Left ventricle myocardium superior (tissue), 1 donor: ENCODE measurements around the gene CARD10. TPM values are rescaled to one million over a fixed set of nuclear protein-coding genes. Genes with fewer than 3 reads are reported as not detected.

ENCODE experiments used
- ATAC-seq: fragments of 200-7000 bp; cut with Tn5 transposase; one replicate; pipeline ENCODE4 v1.9.1; 2020; ENCODE audit warnings: mild to moderate bottlenecking, moderate library complexity
- DNase-seq: peaks from one replicate; pipeline ENCODE4 v3.0.0-alpha.2; 2020
- intact Hi-C: fragments of 100-400 bp; cut with micrococcal nuclease; formaldehyde crosslinking; loops from one replicate; pipeline ENCODE4 v1.11.0; 2022
- total RNA-seq: library from RNA; stranded (reverse); fragmentation: NEBNext Ultra II Directional; extraction: Animal tissue kit (Norgen Biotek cat#: 25700); gene quantifications from one replicate; pipeline ENCODE4 v1.2.1, GENCODE V29; 2021
- donor health status: DM: no; HTN: yes; CAD: no; lungs with severe emphysema.

CARD10 gene
- total RNA-seq, 1 donor from 2014 or later, result 10.0 TPM

DNA sequence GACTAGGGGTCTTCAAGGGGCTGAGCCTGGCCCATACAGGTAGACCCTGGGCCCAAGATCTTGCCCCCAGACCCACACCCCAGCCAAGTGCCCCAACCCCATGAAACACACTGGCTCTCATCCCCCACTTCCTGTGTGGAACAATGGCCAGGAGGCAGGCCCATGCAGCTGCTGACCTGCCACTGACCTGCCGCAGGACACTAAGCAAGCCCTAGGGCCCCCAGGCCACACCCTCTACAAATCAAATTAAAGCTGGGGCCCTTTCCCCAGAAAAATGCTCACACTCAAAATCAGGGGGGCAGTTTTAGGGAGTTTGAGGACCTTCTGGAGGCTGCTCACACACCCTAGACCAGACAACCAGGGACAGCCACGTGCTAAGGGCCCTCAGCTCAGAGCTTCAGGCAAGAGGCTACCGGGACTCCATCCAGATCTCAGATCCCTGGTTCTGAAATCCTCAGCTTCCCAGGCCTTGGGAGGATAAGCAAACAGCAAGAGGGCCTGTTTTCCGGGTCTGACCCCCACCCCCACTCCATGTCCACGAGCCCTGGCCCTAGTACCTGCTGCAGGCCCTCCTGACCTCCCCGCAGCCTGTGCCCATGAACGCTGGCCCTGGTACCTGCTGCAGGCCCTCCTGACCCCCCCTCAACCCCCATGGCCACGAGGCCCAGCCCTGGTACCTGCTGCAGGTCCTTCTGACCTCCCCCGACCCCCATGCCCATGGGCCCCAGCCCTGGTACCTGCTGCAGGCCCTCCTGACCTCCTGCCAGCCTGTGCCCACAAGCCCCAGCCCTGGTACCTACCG, 10.0 kb downstream of the CARD10 start:
- intact Hi-C loops, result no loop called here
- peak; percentile 7 for DNase-seq

GRCh38 chr22:37508431-37508992, 10.7 kb downstream of the CARD10 start:
- ATAC-seq, result peak; percentile 52
- peak; percentile 64 for DNase-seq
- intact Hi-C loops, result no loop called here

More for the DNA sequence above, 10.0 kb downstream of the CARD10 start:
- ATAC-seq, result peak; percentile 49

- intact Hi-C loops, result no loop called here
- ATAC-seq (no peak), DNase-seq (no peak)
These were observed 11.5 kb downstream of the CARD10 start for GRCh38 chr22:37507731-37508130.

DNA sequence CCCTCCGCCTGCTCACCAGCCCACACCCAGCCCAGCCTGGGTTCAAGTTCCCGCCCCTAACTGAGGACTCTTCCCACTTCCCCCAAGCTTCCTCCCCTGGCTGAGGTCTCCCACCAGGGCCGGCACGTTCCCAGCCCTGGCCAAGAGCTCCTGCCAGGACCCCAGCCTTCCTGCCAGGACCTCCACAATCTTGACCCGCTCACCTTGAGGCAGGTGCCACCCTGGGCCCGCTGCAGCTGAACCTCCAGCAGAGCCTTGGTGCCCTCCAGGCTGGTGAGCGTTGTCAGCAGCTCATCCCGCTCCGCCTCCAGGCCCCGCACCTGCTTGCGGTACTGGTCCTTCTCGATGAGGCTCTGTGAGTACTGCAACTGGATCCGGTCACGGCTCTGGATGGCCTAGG, 13.2 kb downstream of the CARD10 start:
- intact Hi-C loops, result no loop called here
- ATAC-seq (no peak), DNase-seq (no peak)

DNA sequence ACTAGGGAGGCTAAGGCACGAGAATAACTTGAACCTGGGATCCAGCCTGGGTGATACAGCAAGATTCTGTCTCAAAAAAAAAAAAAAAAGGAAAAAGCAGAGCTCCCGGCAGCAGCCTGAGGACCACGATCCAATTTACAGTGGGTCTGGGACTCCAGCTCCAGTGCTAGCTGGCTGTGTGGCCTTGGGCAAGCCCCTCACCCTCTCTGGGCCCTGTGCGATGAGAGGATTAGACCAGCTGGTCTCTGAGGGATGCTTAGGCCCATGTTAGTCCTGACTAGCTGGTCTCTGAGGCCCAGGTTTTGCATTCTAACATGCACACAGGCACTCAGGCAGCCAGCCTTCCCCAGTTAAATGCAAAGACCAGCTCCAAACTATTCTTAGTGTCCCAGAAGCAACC, 13.7 kb downstream of the CARD10 start:
- intact Hi-C loops, result no loop called here

GRCh38 chr22:37504964-37505363, 14.3 kb downstream of the CARD10 start:
- intact Hi-C loops, result no loop called here
- no peak for DNase-seq
- ATAC-seq, result no peak

More for the DNA sequence above, 13.7 kb downstream of the CARD10 start:
- DNase-seq (no peak), ATAC-seq (no peak)

DNA sequence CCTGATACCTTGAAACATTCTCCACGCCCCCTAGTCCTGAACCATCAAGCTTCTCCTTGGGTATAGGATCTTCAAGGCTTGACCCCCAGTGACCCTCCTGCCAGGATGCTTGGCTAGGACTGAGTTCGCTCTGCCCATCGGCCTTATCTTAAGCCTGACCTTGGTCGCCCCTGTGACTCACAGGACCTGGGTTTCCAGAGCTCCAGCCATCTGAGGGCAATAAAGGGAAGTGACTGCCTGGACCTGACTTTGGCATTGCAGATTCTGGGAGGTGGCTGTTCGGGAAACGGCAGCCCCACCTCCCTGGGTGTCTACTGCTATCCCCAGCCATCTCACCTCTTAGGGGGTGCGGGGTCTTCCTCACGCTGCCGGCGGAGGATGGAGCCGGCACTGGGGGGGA, 15.4 kb downstream of the CARD10 start:
- DNase-seq, result no peak
- intact Hi-C loops, result no loop called here

GRCh38 chr22:37503183-37503683, 16.0 kb downstream of the CARD10 start:
- no peak for DNase-seq
- ATAC-seq, result no peak
- intact Hi-C loops, result no loop called here

More for the DNA sequence above, 15.4 kb downstream of the CARD10 start:
- no peak for ATAC-seq

GRCh38 chr22:37502342-37503182, 16.7 kb downstream of the CARD10 start:
- intact Hi-C loops, result no loop called here
- ATAC-seq, result peak; percentile 17
- DNase-seq, result no peak

DNA sequence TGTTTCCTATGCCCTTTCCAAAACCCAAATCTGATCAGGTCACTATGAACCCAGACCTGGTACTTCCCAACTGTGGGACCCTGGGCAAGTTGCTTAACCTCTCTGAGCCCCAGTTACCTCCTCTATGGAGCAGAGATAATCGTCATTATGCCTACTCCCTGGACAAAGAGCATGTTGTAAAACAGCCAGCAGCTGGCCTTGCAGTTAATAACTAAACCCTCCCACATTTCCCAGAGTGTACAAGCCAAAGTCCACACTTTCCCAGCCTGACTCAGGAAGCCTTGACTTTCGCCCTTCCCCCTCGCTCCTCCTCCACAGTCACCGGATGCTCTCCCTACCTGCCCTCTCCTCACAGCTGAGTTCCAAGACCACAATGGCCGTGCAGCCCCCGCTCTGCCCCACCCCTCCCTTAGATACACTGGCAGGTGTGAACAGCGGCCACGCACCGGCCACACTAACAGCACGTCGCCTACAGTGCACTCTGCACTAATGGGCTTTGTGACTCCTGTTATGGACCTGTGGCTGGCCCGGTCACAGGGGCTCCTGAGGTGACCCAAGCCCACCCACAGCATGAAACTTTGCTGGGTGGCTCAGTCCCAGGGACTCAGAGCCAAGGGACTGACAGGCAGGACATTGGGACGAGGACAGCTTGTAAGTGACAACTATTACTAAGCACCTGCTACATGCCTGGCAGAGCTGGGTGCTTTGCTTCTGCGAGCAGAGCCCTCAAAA, 17.4 kb downstream of the CARD10 start:
- peak; percentile 62 for DNase-seq
- ATAC-seq, result peak; percentile 76
- intact Hi-C loops, result no loop called here

GRCh38 chr22:37500745-37501609, 18.2 kb downstream of the CARD10 start:
- peak; percentile 63 for ATAC-seq
- peak; percentile 78 for DNase-seq
- intact Hi-C loops, result no loop called here

GRCh38 chr22:37499789-37500540, 19.2 kb downstream of the CARD10 start:
- no peak for DNase-seq
- intact Hi-C loops, result no loop called here
- no peak for ATAC-seq

GRCh38 chr22:37499027-37499707, 20.0 kb downstream of the CARD10 start:
- intact Hi-C loops, result no loop called here
- DNase-seq (no peak), ATAC-seq (no peak)

DNA sequence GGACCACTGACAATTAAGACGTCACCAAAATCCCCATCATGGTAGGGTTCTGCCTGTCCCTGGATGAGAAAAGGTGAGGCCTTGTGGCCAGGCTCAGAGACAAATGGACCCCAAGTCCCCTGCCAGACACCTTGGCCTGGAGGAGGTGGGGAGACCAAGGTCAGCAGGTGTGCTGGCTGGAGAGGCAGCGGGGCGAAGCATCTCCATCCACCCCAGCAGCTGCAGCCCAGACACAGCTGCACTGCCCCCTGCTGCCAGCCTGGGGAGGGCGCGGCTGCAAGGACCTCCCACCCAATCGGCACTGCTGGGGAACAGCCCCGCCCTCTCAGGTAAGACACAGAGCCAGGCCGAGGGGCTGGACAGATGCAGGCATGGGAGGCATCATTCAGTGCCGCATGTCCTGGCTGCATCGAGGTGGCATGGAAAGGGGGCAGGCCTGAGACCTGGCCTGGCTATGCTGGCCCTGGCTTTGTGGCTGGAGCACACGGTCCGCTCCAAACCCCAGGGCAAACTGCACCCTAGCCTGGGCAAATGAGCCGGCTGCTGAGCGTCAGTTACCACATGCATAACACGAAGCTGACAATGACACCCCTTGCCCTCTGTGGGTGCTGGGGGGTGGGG, 20.8 kb downstream of the CARD10 start:
- no peak for DNase-seq
- intact Hi-C loops, result no loop called here
- no peak for ATAC-seq

DNA sequence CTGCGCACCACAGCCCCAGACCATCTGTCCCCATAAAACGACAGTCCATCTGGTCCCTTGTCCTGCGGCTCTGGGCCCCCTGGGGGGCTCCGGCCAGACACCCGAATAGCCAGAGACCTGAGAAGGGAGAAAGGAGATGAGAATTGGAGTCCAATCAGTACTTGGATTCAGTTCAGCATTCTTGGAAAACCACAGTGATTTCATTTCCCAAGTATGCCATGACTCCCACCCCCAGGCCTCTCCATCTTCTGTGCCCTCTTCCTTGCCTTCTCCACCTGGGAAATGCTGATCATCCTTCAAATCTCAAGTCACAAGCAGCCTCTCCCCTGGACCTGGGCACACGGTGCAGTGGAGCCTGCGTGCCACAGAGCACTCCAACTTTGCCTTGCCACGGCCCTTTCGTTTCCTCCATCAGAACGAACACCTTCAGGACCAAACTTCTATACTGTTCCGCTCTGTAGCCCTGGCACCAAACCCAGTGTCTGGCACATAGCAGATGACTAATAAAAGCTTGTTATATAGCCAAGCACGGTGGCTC, 22.1 kb downstream of the CARD10 start:
- no peak for ATAC-seq
- intact Hi-C loops, result no loop called here
- no peak for DNase-seq

GRCh38 chr22:37496651-37497050, 22.6 kb downstream of the CARD10 start:
- DNase-seq, result no peak
- no peak for ATAC-seq
- intact Hi-C loops, result no loop called here
